Measurements from ENCODE around the gene KLHDC2. TPM values are rescaled to one million over a fixed set of nuclear protein-coding genes. Genes with fewer than 3 reads are reported as not detected.

KLHDC2 gene
- total and polyA plus RNA-seq, 2 donors (not counting 3 experiments of a cell fraction or from before 2014, with no cell fraction given): 25.2 to 29.2 TPM

- no peaks in the 10 kb centered on the region for H3K9me3 ChIP-seq (replicated peaks; ENCODE audit: control insufficient read depth, insufficient read depth, low read length)
- H4K20me1 ChIP-seq (replicated peaks; ENCODE audit: control insufficient read depth, extremely low read depth, insufficient read depth, low read length): no peaks in the 10 kb centered on the region
- intact Hi-C loops (cut with micrococcal nuclease) (no loop called here), dilution Hi-C loops (cut with MboI; ENCODE audit: extremely low pct_ligation_motif_present, low sequenced_read_pairs) (no loop called here)
- H3K9ac ChIP-seq (replicated peaks; ENCODE audit: extremely low read depth, insufficient read depth, low read length): no peak overlapping the region
- no peaks in the 10 kb centered on the region for H3K4me1 ChIP-seq (ENCODE audit: control insufficient read depth, extremely low read depth, insufficient read depth, low read length)
- H3K9me1 ChIP-seq (replicated peaks; ENCODE audit: control insufficient read depth, extremely low read depth, insufficient read depth, low read length): no peaks in the 10 kb centered on the region
- DNase-seq (ENCODE audit: low read depth, low spot score) (no peak), FAIRE-seq (no peak)
- no peak overlapping the region for H3K4me2 ChIP-seq (ENCODE audit: insufficient read depth, low read length)
- H3K27ac ChIP-seq (ENCODE audit: insufficient read depth, low read depth, low read length): no peak overlapping the region
- CTCF ChIA-PET: no interaction called here
- POLR2A ChIA-PET: interaction anchor here (1.0 kb wide), 1 partner anchor 35 kb away, joined by 3 read pairs; no protein-coding TSS in a partner anchor
- no peaks in the 10 kb centered on the region for H3K79me2 ChIP-seq (ENCODE audit: control insufficient read depth, insufficient read depth, low read length)
- BruUV-seq (replicated peaks): no TSS peak
- no peaks in the 10 kb centered on the region for H3K27me3 ChIP-seq (ENCODE audit: control insufficient read depth in 2 of 2, insufficient read depth in 2 of 2, low read length in 2 of 2)
- no peak overlapping the region for H2AFZ ChIP-seq (ENCODE audit: low read depth, low read length)
- no peak overlapping the region for H3K4me3 ChIP-seq (replicated peaks in 1 of 3; ENCODE audit: insufficient read depth in 1 of 3, low read depth in 1 of 3, low read length in 3 of 3)
- peaks cover 8 to 22% of the 10 kb centered on the region in 2 experiments for H3K36me3 ChIP-seq (ENCODE audit: control insufficient read depth in 2 of 2, extremely low read depth in 1 of 2, insufficient read depth in 2 of 2, low read length in 2 of 2)
- TF ChIP-seq MYC (IDR thresholded peaks at IDR 0.05; ENCODE audit: low read depth, low read length) (no peak), POLR2AphosphoS5 (IDR thresholded peaks at IDR 0.05; ENCODE audit: insufficient read depth, low read depth, low read length) (no peak), GATA2 (IDR thresholded peaks at IDR 0.05; ENCODE audit: insufficient read depth, insufficient read length, low read depth, low read length) (no peak), EZH2 (IDR thresholded peaks at IDR 0.05; ENCODE audit: borderline replicate concordance, low read depth, low read length, severe bottlenecking) (no peak), JUN (IDR thresholded peaks at IDR 0.05; ENCODE audit: borderline replicate concordance, insufficient read depth, insufficient read length, low read depth) (no peak), MAX (IDR thresholded peaks at IDR 0.05; ENCODE audit: insufficient read depth, insufficient read length) (no peak), CTCF (IDR thresholded peaks at IDR 0.05; ENCODE audit: extremely low read depth in 1 of 2, insufficient read depth in 1 of 2, low read depth in 1 of 2, low read length in 2 of 2) (no peak), POLR2A (IDR thresholded peaks at IDR 0.05; ENCODE audit: low read depth, low read length) (no peak), FOS (IDR thresholded peaks at IDR 0.05; ENCODE audit: borderline replicate concordance, insufficient read depth, low read length) (no peak)
Measured at GRCh38 chr14:49816844-49817243, 48.9 kb downstream of the KLHDC2 start.

Measured in endothelial cell of umbilical vein (primary cell).